AG04450 (cell line): Measurements from ENCODE around the gene TPM3. TPM values are rescaled to one million over a fixed set of nuclear protein-coding genes. Genes with fewer than 3 reads are reported as not detected.

Experiments
- CTCF ChIA-PET: fragments of 300-600, 350-600 bp; formaldehyde crosslinking; extraction: SDS; loops from one replicate; lab custom pipeline; 2022; ENCODE audit warnings: antibody characterized with exemption, inconsistent platforms; lab: Charles Lee
- POLR2A ChIA-PET: fragments of 350-600 bp; formaldehyde crosslinking; extraction: SDS; loops from one replicate; lab custom pipeline; 2021; ENCODE audit warnings: antibody characterized with exemption, inconsistent platforms; lab: Yijun Ruan, JAX
- DNase-seq: peaks from one replicate; pipeline ENCODE4 v3.0.0-alpha.2; 2011; ENCODE audit warnings: low read depth, low spot score
- H3K27ac ChIP-seq: one replicate; pipeline ENCODE4 v1.5.1; 2012; ENCODE audit warnings: low read depth, low read length, control low read depth
- H3K27me3 ChIP-seq: one replicate; pipeline ENCODE4 v1.6.0; 2012; ENCODE audit warnings: low read length; ENCODE audit not compliant: control insufficient read depth, insufficient read depth
- H3K4me3 ChIP-seq: 2 replicates; pipeline ENCODE4 v1.5.1; 2011; ENCODE audit warnings: mild to moderate bottlenecking, low read depth, low read length, control low read depth
- H3K9me3 ChIP-seq: 2 replicates; pipeline ENCODE4 v1.5.1; 2012; ENCODE audit warnings: low read length; ENCODE audit not compliant: control insufficient read depth, insufficient read depth
- polyA minus RNA-seq: library from RNA; depleted of rRNA, polyadenylated mRNA; stranded (reverse); fragments of >200 nt; gene quantifications from 2 replicates; pipeline ENCODE4 v1.2.3, GENCODE V29; 2011; rRNA and poly(A)+ RNA removed
- polyA plus RNA-seq: library from polyadenylated mRNA; depleted of rRNA; stranded (reverse); fragments of >200 nt; gene quantifications from 2 replicates; pipeline ENCODE4 v1.2.3, GENCODE V29; 2011; rRNA removed
- TF ChIP-seq, protein P1 (sequence below): IDR thresholded peaks from 2 replicates; pipeline ENCODE4 v1.5.1; 2011; ENCODE audit warnings: low read depth, low read length, control low read depth, inconsistent platforms

Gene TPM3
- polyA plus RNA-seq (397 and 565 TPM in 2 replicates), polyA minus RNA-seq (140 and 155 TPM in 2 replicates)

DNA sequence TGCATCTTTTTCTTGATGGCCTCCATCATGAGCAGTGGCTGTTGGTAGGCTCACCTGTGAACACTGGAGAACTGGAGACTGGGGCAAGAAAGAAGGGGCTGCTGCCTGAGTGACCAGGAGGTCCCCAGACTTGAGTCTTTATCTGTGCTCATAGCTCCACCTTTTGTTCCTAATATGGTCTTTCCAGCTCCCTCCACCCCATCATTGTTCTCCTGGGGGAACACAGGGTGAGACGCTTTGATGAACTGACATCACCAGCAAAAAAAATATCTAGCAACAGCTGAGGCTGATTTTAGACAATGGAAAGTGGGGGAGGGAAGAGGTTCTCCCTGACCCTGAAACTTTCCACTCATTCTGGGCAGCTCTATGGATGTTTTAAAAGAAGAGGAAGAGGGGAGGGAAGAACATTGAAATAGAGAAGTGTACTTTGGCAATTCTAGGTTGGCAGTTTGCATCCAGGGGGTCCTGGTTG, at the start of gene TPM3:
TSS of gene TPM3 (minus strand) at position 111 of the 472 bp plus-strand sequence. CDS start at position 29, 82 bp downstream.
- ChIA-PET POLR2A (interaction anchor here (1.4 kb wide), 1 partner anchor 202 kb away, joined by 5 read pairs; the partner anchor contains the start of gene RPS27), CTCF (interaction anchor here (1.0 to 1.3 kb wide), 2 partner anchors 80 to 143 kb away, joined by 3 to 5 read pairs; no protein-coding TSS in a partner anchor)
- TF ChIP-seq, protein P1, sequence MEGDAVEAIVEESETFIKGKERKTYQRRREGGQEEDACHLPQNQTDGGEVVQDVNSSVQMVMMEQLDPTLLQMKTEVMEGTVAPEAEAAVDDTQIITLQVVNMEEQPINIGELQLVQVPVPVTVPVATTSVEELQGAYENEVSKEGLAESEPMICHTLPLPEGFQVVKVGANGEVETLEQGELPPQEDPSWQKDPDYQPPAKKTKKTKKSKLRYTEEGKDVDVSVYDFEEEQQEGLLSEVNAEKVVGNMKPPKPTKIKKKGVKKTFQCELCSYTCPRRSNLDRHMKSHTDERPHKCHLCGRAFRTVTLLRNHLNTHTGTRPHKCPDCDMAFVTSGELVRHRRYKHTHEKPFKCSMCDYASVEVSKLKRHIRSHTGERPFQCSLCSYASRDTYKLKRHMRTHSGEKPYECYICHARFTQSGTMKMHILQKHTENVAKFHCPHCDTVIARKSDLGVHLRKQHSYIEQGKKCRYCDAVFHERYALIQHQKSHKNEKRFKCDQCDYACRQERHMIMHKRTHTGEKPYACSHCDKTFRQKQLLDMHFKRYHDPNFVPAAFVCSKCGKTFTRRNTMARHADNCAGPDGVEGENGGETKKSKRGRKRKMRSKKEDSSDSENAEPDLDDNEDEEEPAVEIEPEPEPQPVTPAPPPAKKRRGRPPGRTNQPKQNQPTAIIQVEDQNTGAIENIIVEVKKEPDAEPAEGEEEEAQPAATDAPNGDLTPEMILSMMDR = no peak
- DNase-seq = no peak
- Histone ChIP-seq H3K27me3 (peaks cover 13% of the 10 kb centered on the region), H3K27ac (no peak within 1 kb of the TSS), H3K9me3 (no peaks in the 10 kb centered on the region), H3K4me3 (no peak within 1 kb of the TSS)

DNA sequence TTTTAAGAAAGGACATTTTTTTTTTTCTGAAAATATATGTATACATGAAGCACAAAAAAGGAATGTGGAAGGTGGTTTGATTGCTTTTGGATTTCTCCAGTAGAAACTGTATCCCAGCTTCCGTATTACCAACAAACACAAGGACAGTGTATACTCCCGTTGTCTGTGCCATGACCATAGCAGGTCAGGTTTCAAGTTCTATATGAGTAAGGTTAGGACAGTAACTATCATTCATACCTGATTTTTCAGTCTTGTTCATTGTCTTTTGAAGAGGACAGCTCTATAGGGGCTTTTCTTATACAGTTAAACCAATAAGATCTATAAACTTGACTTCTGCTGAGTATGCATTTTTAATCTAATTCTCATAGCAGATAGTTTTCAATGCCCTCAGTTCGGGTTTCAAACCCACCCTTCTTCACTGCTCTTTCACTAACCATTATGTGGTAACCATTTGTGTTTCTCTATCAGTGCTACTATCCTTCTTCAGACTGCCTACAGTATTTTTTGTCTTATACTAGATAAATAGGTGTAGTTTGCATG, 48.5 kb upstream of the TPM3 start:
- POLR2A ChIA-PET = interaction anchor here (1.0 kb wide), 1 partner anchor 298 kb away, joined by 3 read pairs; no protein-coding TSS in a partner anchor
- H3K27me3 ChIP-seq = no peaks in the 10 kb centered on the region
- CTCF ChIA-PET = interaction anchor here (1.0 kb wide), 1 partner anchor 31 kb away, joined by 4 read pairs; no protein-coding TSS in a partner anchor
- TF ChIP-seq, protein P1 = no peak
- H3K9me3 ChIP-seq = no peaks in the 10 kb centered on the region
- DNase-seq = no peak
- H3K27ac ChIP-seq = no peak overlapping the region
- H3K4me3 ChIP-seq = no peak overlapping the region

DNA sequence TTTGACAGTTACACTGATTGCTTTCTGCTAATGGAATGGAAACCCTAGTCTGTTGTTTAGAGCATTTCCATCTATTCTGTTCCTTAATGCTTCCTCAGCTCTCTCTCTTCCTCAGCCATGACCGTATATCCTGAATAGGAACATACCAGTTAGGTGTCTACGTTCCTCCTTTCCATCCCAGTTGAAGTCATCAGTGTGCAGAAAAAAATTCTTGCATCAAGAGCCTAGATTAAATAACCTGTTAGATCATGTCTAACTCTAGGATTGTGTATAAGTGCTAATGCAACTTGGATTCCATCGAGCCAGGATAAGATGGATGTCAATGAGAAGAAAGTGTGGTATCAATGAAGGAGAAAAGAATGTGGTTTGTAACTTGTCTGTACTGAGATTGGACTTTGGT, 47.6 kb upstream of the TPM3 start:
- POLR2A ChIA-PET = no interaction called here
- Histone ChIP-seq H3K27me3 (no peaks in the 10 kb centered on the region), H3K4me3 (no peak overlapping the region), H3K27ac (no peak overlapping the region), H3K9me3 (no peaks in the 10 kb centered on the region)
- TF ChIP-seq, protein P1 = no peak
- DNase-seq = no peak
- CTCF ChIA-PET = interaction anchor here (1.0 kb wide), 1 partner anchor 32 kb away, joined by 4 read pairs; no protein-coding TSS in a partner anchor

DNA sequence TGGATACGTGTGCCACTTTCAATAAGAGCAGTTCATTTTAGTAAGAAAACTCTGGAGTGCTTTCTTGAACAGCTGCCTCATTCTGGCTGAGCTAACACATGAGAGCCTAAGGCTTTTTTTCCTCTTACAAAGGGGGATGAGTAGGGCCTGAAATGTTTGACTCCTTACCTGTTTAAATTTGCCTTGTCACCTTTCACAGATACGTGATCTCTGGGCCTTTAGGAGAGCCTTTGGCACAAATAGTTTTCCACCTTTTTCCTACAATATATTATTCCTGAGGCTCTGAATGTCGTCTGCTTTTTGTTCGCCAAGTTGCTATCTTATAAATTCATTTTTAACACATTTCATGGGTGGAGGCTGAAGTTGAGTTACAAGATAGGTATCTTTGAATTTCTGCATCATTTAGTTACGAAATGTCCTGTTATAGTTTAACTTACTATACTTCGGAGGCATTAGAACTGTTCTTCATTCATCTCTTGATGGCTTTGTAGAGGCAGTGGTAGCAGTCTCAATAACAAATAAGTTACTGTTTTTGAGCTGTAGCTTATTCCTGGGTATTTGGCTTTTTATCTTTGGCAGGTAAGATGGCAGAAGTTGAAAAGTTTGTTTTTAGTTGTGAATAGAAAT, 46.1 kb upstream of the TPM3 start:
- H3K9me3 ChIP-seq = no peaks in the 10 kb centered on the region
- ChIA-PET CTCF (interaction anchor here (0.6 kb wide), 1 partner anchor 96 kb away, joined by 3 read pairs; no protein-coding TSS in a partner anchor), POLR2A (no interaction called here)
- TF ChIP-seq, protein P1 = no peak
- no peaks in the 10 kb centered on the region for H3K27me3 ChIP-seq
- H3K4me3 ChIP-seq = no peak overlapping the region
- no peak overlapping the region for H3K27ac ChIP-seq
- DNase-seq = no peak

DNA sequence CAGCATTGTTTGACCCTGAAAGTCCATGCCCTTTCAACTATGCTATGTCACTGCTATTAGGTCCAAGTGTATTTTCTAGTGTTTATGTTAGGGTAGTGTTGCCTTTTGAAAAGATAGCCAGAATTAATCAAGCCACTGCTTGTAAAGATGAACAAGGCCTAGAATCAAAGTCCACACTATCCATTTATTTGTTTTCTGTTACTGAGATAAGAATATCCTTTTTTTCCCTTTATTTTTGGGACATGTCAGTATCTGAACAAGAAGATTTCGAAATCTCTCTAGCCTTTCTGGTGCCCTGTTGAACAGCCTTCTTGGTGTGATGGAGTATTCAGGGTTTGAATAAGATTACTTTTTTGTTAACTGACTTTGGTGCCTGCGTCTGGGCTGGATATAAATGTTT, 45.5 kb upstream of the TPM3 start:
- Histone ChIP-seq H3K27me3 (no peaks in the 10 kb centered on the region), H3K9me3 (no peaks in the 10 kb centered on the region), H3K27ac (no peak overlapping the region), H3K4me3 (no peak overlapping the region)
- CTCF ChIA-PET = no interaction called here
- no peak for DNase-seq
- POLR2A ChIA-PET = no interaction called here
- TF ChIP-seq, protein P1 = no peak
